Measurements from ENCODE around the gene PTPRH.
"Not testable (repeated sequence)": the region's sequence is repeated elsewhere in the genome, so short reads cannot be mapped to it uniquely, and the experiment has no call there.

PTPRH gene

GRCh38 chr19:55158423-55158822, 50.9 kb downstream of the PTPRH start:
- DNase-seq = no peak

GRCh38 chr19:55157064-55157908, 52.0 kb downstream of the PTPRH start, which contains the start of gene TNNI3:
Gene TNNI3 (minus strand): TSS chr19:55157732. CDS start chr19:55157589, 143 bp downstream.
- no peak for DNase-seq

- peak; percentile 51 for DNase-seq
These were observed 52.9 kb downstream of the PTPRH start for GRCh38 chr19:55156202-55157063.

GRCh38 chr19:55155784-55156183, 53.5 kb downstream of the PTPRH start:
- DNase-seq = not testable (repeated sequence)

- no peak for DNase-seq
These were observed 55.5 kb downstream of the PTPRH start for GRCh38 chr19:55153652-55154264.

GRCh38 chr19:55152017-55152416, 57.3 kb downstream of the PTPRH start:
- DNase-seq = no peak

GRCh38 chr19:55149078-55150003, 60.0 kb downstream of the PTPRH start, which contains the start of gene TNNT1:
Gene TNNT1 (minus strand): TSS chr19:55149206. CDS start chr19:55147157, 2,049 bp downstream.
- no peak for DNase-seq

- no peak for DNase-seq
These were observed 61.6 kb downstream of the PTPRH start for GRCh38 chr19:55147545-55148251.

- DNase-seq = no peak
These were observed 62.5 kb downstream of the PTPRH start for GRCh38 chr19:55146705-55147273.

GRCh38 chr19:55146078-55146704, 63.1 kb downstream of the PTPRH start:
- DNase-seq = peak; percentile 77

GRCh38 chr19:55145232-55145631, 64.1 kb downstream of the PTPRH start:
- no peak for DNase-seq

- DNase-seq = peak; percentile 16
These were observed 67.6 kb downstream of the PTPRH start for GRCh38 chr19:55141696-55142095.

GRCh38 chr19:55137915-55138314, 71.4 kb downstream of the PTPRH start:
- no peak for DNase-seq

GRCh38 chr19:55136399-55137102, 72.8 kb downstream of the PTPRH start:
- peak; percentile 7 for DNase-seq

- no peak for DNase-seq
These were observed 74.6 kb downstream of the PTPRH start for GRCh38 chr19:55134736-55135135.

- DNase-seq = peak; percentile 43
These were observed 75.5 kb downstream of the PTPRH start for GRCh38 chr19:55133639-55134444.

- DNase-seq = peak; percentile 44
These were observed 76.7 kb downstream of the PTPRH start for GRCh38 chr19:55132453-55133129.

- DNase-seq = no peak
These were observed 77.9 kb downstream of the PTPRH start for GRCh38 chr19:55131421-55131820.

Measured in hematopoietic multipotent progenitor cell treated with erythropoietin and hydrocortisone succinate and interleukin-3 and kit ligand, for 6 days (in vitro differentiated cells).